ENCODE results near the gene PLEKHA7. TPM values are rescaled to one million over a fixed set of nuclear protein-coding genes. Genes with fewer than 3 reads are reported as not detected.

The PLEKHA7 gene
- total and polyA plus RNA-seq, 2 of the 4 experiments (the other 2 are of a cell fraction) = 0.12 TPM; not detected in 1

DNA sequence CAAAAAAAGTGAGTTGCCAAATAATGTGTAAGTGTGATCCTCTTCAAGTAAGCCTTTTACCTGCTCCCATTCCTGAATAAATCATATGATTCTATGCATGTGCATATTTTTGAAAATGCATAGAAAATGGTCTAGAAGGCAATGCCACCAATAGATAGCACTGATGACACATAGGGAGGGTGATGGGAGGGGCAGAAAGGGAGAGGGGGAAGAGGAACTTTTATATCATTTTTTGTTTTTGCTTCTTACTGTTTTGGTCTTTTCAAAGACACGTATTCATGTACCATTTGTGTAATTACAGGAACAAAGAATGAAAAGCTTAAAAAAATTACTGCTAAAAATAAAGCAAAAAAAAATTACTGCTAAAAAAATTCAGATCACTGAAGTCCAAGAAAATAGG lies 215.0 kb downstream of the PLEKHA7 start:
- Histone ChIP-seq H4K20me1 (ENCODE audit: insufficient read depth, low read length) (no peaks in the 10 kb centered on the region), H3K14ac (replicated peaks; ENCODE audit: low read depth, low read length) (no peak overlapping the region), H3K27ac (ENCODE audit: insufficient read depth, low read length) (no peak overlapping the region), H2BK120ac (ENCODE audit: low read depth, low read length) (no peak overlapping the region), H3K9me3 (ENCODE audit: control insufficient read depth, insufficient read depth, low read length) (no peaks in the 10 kb centered on the region), H4K8ac (ENCODE audit: low read depth in 2 of 2, low read length in 2 of 2) (no peak overlapping the region), H2BK15ac (ENCODE audit: low read depth, low read length) (no peak overlapping the region), H3K27me3 (ENCODE audit: control insufficient read depth, insufficient read depth, low read length) (peaks cover 9% of the 10 kb centered on the region), H3K79me1 (ENCODE audit: low read depth in 1 of 2, low read length in 2 of 2) (no peaks in the 10 kb centered on the region), H3K4me3 (ENCODE audit: insufficient read depth, low read depth, low read length) (no peak overlapping the region), H2BK5ac (ENCODE audit: low read depth, low read length, poor library complexity, severe bottlenecking) (no peak overlapping the region), H2AFZ (replicated peaks; ENCODE audit: low read length, poor library complexity) (no peak overlapping the region), H3K9ac (ENCODE audit: low read depth, low read length) (no peak overlapping the region), H3K56ac (ENCODE audit: extremely low read depth, insufficient read depth, low read length) (no peak overlapping the region), H3K23ac (ENCODE audit: low read depth, low read length) (no peak overlapping the region), H3K36me3 (ENCODE audit: control insufficient read depth, insufficient read depth, low read length) (no peaks in the 10 kb centered on the region), H3K18ac (ENCODE audit: low read depth, low read length) (no peak overlapping the region), H3K4ac (ENCODE audit: low read depth, low read length) (no peak overlapping the region), H2AK5ac (ENCODE audit: low read depth, low read length) (no peak overlapping the region), H3K4me1 (ENCODE audit: control insufficient read depth, insufficient read depth, low read length) (no peaks in the 10 kb centered on the region), H3K9me1 (ENCODE audit: insufficient read depth, low read length) (no peaks in the 10 kb centered on the region; the same call in 1 of the 2 replicates), H4K91ac (ENCODE audit: insufficient read depth, low read depth, low read length) (no peak overlapping the region), H2AK9ac (replicated peaks; ENCODE audit: low read depth, low read length, poor library complexity) (no peak overlapping the region), H4K5ac (ENCODE audit: low read depth, low read length) (no peak overlapping the region), H2BK20ac (ENCODE audit: low read depth, low read length) (no peak overlapping the region), H3K4me2 (ENCODE audit: low read depth, low read length) (no peak overlapping the region)
- DNase-seq (no peak), ATAC-seq (ENCODE audit: low read depth) (no peak)
- dilution Hi-C loops (cut with HindIII; ENCODE audit: low sequenced_read_pairs, unreplicated experiment) = no loop called here
- in situ Hi-C loops (cut with MboI; ENCODE audit: low sequenced_read_pairs) = no loop called here
- WGBS, 2 experiments (ENCODE audit: extremely low coverage in 2 of 2, insufficient read length in 1 of 2) = no CpG with 5 or more reads among the region's 1 CpG
- ChIA-PET POLR2A (ENCODE audit: unreplicated experiment) (no interaction called here), CTCF (no interaction called here)
- TF ChIP-seq BHLHE40 (IDR thresholded peaks at IDR 0.05; ENCODE audit: low read depth, low read length) = no peak
- TF ChIP-seq CEBPB (IDR thresholded peaks at IDR 0.05; ENCODE audit: low read depth, low read length) = no peak
- no peak for TF ChIP-seq RAD21 (IDR thresholded peaks at IDR 0.05; ENCODE audit: low read length)
- TF ChIP-seq NFE2L2 (IDR thresholded peaks at IDR 0.05; ENCODE audit: low read depth, low read length) = no peak
- no peak for TF ChIP-seq MAFK (IDR thresholded peaks at IDR 0.05; ENCODE audit: low read depth, low read length)
- TF ChIP-seq RCOR1 (IDR thresholded peaks at IDR 0.05; ENCODE audit: insufficient replicate concordance, low read length) = no peak
- BruUV-seq (replicated peaks) = no TSS peak
- intact Hi-C loops (cut with micrococcal nuclease) = no loop called here
